Activated CD8-positive, alpha-beta memory T cell treated with anti-CD3 and anti-CD28 coated beads for 36 hours (primary cell): ENCODE data around the gene IL5RA. TPM values are rescaled to one million over a fixed set of nuclear protein-coding genes. Genes with fewer than 3 reads are reported as not detected.

Source experiments
- CTCF ChIA-PET: fragments of 350-600 bp; sonication (Branson Sonifier 250); formaldehyde crosslinking; loops from one replicate; lab custom pipeline; 2021; ENCODE audit warnings: antibody characterized with exemption; lab: Charles Lee
- POLR2A ChIA-PET: fragments of 350-600 bp; sonication (Branson Sonifier 250); formaldehyde crosslinking; loops from one replicate; lab custom pipeline; 2021; ENCODE audit warnings: antibody characterized with exemption; lab: Charles Lee
- total RNA-seq, 2 experiments: library from RNA; stranded (reverse); gene quantifications; one replicate each; pipeline ENCODE4 v1.2.3, GENCODE V29; 2021

IL5RA gene
- total RNA-seq, 2 experiments from 2014 or later, result 0.34 to 0.38 TPM

GRCh38 chr3:3110749-3111361 is 681 bp upstream of the IL5RA start:
- CTCF ChIA-PET, result no interaction called here
- POLR2A ChIA-PET, result no interaction called here

DNA sequence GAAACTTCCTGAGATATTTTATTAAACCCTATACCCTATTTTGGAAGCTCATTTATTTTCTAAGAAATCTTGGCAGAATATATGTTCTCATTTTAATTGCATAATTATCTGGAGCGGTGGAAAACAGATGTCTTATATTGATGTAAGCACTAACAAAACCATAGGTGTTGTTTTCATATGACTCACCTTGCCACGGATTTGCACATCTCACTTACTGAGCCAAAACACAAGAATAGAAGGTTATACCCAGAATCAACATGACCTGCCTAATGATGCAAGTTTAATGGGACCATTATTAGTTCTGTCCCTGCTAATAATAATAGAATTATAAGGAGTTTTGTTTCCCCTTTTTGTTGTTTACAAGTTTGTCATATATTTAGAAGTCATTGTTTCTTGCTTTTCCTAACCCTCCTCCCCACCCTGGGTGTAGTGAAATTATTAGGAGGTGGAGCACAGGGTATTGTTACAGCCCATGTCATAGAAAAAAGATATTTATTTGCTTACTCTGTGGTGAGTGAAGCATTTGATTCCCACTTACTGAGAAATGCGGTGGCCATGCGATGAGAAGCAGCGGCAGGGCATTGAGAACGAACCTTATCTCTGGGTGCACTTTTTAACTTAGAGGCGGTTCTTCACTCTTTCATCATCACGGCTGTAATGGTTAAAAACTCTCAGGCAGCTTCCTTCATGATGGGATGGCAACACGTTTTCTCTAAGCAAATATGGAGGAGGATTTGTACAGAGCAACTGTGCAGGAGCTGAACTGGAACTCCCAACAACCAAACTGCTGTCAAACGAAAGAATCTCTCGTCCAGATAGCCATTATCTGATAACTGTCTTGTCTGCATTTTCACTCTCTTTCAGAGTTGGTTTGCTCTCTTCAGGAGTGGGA is 521 bp downstream of the IL5RA start:
- ChIA-PET POLR2A (no interaction called here), CTCF (no interaction called here)

DNA sequence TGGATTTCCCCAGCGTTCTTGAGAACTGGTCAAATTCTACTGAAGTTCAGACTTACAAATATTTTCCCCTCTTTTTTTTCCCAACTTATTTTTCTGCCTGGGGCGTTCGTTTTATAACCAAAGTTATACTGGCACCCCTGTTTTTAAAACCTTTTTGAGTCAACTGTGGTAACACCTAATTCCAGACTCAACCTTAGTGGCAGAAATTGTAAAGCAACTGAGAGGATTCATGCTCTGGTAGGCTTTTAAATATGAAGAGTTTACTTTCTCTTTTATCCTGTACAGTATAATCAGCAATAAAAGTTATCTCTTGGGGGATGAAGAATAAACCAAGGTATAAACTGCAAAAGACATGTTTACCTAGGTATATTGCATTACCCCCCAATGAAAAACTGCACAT is 2.3 kb downstream of the IL5RA start:
- POLR2A ChIA-PET, result no interaction called here
- CTCF ChIA-PET, result no interaction called here

- CTCF ChIA-PET, result interaction anchor here (0.6 kb wide), 2 partner anchors 64 to 1968 kb away, joined by 3 read pairs; no protein-coding TSS in a partner anchor
- POLR2A ChIA-PET, result interaction anchor here (0.6 kb wide), 1 partner anchor 22 kb away, joined by 3 read pairs; no protein-coding TSS in a partner anchor
Observed at GRCh38 chr3:3107181-3107580, 3.0 kb downstream of the IL5RA start.

DNA sequence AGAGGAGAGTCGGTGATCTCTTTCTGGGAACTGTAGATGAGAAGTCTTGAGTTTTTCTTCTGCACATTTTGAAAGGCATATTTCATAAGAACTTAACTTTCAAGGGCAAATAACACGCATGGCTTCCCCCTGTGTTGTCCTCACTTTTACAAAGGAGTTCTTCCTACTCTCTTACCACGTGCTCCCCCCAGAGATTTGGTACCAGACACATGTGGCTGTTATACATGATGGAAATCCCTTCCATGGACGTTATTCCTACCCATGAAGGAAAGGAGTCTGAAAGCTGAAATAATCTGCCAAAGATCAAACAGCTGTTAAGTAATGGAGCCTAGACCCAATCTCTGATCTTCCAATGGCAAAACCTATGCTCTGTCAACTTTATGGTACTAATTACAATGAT is 4.4 kb downstream of the IL5RA start:
- ChIA-PET CTCF (interaction anchor here (0.9 kb wide), 1 partner anchor 24 kb away, joined by 3 read pairs; no protein-coding TSS in a partner anchor), POLR2A (no interaction called here)

DNA sequence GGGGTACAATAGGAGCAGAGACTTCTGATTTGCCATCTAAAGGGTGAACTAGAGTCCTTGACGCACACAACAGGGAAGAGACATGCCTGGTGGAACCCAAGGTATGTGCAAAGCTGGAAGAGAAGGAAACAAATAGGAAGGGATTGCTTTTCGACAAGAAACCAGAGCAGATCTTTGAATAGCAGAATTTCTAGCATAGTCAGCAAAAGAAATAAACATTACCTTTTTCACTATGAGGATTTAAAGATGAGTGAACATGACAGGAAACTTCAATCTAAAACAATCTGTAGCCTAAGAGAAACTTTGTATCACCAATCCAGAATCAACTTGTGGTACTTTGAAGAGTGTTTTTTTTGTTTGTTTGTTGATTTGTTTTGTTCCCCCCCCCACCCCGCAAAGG is 4.9 kb downstream of the IL5RA start:
- ChIA-PET CTCF (no interaction called here), POLR2A (no interaction called here)

DNA sequence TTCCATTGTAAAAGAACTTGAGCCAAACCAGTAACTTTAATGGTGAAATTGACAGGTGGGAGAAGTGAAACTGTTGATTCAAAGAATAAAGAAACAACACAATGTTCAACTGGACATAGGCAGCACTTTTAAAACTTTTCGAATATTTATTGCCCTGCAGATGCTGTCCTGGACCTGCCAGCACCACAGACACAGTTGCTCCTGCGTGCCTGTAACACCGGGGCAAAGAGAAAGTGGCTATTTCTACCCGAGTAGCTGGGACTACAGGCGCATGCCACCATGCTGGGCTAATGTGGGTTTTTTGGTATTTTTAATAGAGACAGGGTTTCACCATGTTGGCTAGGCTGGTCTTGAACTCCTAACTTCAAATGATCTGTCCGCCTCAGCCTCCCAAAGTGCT is 7.4 kb downstream of the IL5RA start:
- ChIA-PET POLR2A (no interaction called here), CTCF (no interaction called here)

DNA sequence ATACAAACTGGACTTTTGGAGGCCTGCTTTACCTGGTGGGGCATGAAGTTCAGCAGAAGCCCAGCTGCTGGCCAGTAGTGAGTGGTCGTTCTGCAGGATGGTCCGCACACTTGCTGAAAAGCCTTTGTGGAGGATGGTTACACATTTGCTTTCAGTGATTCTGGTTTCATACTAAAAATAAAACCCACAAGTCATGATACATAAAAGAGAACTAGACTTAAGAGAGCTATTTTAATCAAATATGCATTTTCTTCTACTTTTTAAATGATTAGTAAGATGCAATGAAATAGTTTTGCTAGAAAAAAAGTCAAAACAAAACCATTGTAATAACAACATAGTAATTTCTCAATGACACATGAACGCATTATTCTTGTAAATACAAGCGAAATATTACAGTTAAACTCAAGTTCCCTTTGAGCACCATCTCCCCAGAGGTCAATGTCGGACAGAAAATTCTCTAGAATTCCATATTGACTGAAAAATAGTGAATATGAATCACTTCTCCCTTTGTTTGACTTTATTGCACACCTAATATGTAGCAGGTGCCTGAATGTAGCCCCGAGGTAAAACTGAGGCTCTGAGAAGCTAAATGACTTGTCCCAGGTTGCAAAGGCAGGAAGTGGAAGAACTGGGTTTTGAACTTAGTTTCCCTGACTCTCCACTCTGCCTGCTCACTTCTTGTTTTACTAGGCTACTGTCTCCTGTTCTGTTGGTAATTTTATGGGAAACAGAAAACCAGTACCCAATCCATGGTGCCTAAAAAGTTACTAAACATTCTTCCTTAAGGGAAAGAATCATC is 8.3 kb downstream of the IL5RA start:
- CTCF ChIA-PET, result no interaction called here
- POLR2A ChIA-PET, result interaction anchor here (0.5 kb wide), 1 partner anchor 1391 kb away, joined by 6 read pairs; the partner anchor contains the start of gene ITPR1

DNA sequence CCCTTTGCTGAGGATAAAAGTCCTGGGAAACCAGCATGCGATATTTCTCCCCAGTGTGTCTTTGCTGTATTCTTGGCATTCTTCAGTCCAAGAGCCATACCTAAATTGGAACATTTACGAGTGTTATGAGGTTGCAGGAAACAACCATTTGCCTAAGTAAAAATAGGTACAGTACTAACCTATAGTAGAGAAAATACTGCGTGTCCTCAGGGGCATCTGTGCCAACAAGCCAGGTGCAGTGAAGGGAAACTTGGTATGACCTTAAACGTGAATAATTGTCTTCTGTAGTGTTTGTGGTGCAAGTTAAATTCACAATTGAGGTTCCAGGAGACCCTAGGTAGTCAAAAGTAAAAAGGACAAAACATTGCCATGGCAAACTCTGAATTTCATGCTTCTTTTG is 12.2 kb downstream of the IL5RA start:
- ChIA-PET POLR2A (no interaction called here), CTCF (no interaction called here)

GRCh38 chr3:3089017-3089416 is 21.2 kb downstream of the IL5RA start:
- ChIA-PET CTCF (no interaction called here), POLR2A (interaction anchor here (0.7 kb wide), 1 partner anchor 1770 kb away, joined by 3 read pairs; no protein-coding TSS in a partner anchor)

DNA sequence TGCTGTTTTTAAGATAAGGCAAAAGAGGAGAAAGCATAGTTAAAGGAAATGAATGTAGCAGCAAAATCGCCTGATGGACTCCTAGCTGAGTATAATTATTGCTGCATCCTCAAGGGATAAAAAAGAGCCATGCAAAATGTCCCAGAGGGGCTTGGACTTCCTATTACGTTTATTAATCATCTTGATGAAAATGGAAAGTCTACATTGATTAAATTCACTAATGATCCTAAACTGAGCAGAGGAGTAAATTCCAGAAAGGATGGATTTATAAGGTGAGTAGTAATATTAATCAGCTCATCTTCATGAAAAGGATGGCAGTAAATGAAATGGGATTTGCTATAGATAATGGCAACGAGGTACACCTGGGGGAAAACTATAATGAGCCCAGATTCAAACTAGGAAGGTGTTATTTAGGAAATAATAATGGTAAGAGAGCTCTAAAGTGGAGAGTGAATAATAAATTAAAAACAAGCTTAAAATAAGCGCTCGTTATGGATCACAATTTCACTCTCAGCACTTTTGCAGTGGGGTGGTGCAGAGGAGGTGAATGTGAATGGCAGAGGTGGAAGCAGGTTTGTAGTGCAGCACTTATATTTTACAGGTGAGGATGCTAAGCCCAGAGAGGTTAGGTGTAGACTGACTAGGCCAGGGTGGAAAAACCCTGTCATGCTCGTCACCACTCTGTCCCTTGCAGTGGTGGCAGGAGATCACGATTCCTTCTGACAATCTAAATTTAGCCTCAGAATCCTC is 22.3 kb downstream of the IL5RA start:
- ChIA-PET POLR2A (no interaction called here), CTCF (no interaction called here)

DNA sequence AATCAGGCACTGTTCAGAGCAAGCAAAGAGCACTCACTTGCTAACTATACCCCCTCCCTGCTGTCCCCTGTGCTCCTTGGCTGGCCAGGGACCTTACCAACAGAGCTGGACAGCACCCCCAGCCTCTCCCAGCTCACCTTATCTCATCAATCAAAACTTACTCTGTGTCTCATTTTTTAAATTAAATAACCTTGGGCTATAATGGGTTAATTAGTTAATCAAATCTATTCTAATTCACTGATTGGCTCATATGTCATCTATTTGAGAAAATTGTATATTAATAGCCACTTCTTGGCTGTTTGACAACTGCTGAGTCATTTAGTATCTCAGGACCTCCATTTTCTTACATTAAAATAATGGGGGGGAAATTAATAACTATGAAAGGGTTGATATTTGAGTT is 22.9 kb downstream of the IL5RA start:
- ChIA-PET POLR2A (no interaction called here), CTCF (no interaction called here)

GRCh38 chr3:3086239-3086638 is 23.9 kb downstream of the IL5RA start:
- ChIA-PET POLR2A (no interaction called here), CTCF (no interaction called here)

DNA sequence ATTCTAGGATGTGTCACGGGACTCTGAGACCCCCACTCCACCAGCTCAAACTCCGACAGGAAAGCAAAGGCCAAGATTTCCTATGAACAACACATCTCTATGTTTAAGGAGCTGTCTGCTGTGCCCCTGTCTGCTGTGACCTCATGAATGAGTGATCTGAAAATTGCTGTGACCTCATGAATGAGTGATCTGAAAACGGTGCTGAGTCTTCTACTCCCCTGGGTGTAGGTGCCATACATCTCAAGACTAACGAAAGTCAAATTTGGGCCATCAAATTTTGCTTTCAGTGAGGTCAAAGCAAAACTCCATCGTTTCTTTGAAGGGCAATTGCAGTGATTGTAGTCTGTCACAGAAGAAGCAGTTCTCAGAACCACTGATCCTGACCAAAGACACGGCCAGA is 24.4 kb downstream of the IL5RA start:
- POLR2A ChIA-PET, result no interaction called here
- CTCF ChIA-PET, result no interaction called here

- ChIA-PET CTCF (no interaction called here), POLR2A (no interaction called here)
Observed at GRCh38 chr3:3084890-3085289, 25.3 kb downstream of the IL5RA start.

GRCh38 chr3:3082234-3082924 is 27.8 kb downstream of the IL5RA start:
- POLR2A ChIA-PET, result interaction anchor here (0.6 kb wide), 1 partner anchor 111 kb away, joined by 6 read pairs; no protein-coding TSS in a partner anchor
- CTCF ChIA-PET, result no interaction called here

DNA sequence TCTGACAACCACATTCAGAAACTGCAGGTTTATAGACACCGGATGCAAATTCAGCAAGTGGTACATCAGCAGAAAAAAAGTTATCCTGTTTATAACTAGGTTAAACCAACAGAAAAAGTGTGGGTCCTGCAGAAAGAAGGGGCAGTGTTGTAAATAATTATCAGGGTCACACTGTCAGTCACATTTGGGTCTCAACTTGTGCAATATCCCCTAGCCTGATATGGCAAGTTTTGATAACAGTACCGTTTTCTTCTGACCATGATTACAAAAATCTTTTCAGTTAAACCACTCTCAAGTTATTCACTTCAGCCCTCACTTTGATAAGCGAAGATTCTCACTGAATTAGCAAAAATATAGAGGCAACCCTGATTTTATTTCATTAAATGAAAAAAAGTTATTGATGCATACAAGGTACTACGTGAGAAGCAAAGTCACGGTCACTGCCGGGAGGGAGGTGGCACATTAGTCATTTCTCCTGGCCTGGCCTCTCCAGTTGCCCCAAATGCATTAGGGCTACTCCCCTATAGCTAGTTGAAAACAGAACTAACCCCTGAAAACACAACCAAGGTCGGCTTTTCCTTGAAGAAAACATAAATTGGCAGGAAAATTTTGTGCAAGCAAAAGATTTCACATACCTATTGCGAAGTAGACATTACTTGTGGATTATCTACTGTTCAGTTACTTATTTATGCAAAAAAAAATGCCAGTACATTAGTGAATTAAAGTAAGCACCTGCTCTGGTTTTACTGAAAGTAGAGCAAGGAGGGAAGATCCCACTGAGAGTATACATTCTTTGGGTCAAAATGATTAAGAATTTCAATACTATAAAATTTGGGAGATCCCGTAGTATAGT is 28.6 kb downstream of the IL5RA start:
- ChIA-PET CTCF (no interaction called here), POLR2A (no interaction called here)

GRCh38 chr3:3080309-3080708 is 29.9 kb downstream of the IL5RA start:
- POLR2A ChIA-PET, result no interaction called here

More at GRCh38 chr3:3080309-3080708, 29.9 kb downstream of the IL5RA start:
- CTCF ChIA-PET, result no interaction called here
